Uterus (tissue), 4 donors: ENCODE data around the gene FZD7. TPM values are rescaled to one million over a fixed set of nuclear protein-coding genes. Genes with fewer than 3 reads are reported as not detected.

Experiments used
- DNase-seq, 2 donors: peaks; one replicate each; pipeline ENCODE4 v3.0.0-alpha.2; 2019 to 2020
- H3K27ac ChIP-seq, 2 donors: fragments of 200-600 bp; sonication (generic); 1 replicate in 1 of 2; 2 replicates in 1 of 2; pipeline ENCODE4 v1.5.1; 2016 to 2018
- H3K27me3 ChIP-seq, 2 donors: fragments of 200-600 bp; sonication (generic); one replicate each; pipeline ENCODE4 v1.5.1; 2018 to 2019; ENCODE audit warnings: control low read depth in 1 of 2
- H3K36me3 ChIP-seq, 2 donors: fragments of 200-600 bp; sonication (generic); one replicate each; pipeline ENCODE4 v1.5.1; 2019; ENCODE audit warnings: control low read depth in 1 of 2
- H3K4me1 ChIP-seq, 2 donors: fragments of 200-600 bp; sonication (generic); one replicate each; pipeline ENCODE4 v1.5.1; 2018 to 2019; ENCODE audit warnings: control low read depth in 1 of 2
- H3K4me3 ChIP-seq, 2 donors: fragments of 200-600 bp; sonication (generic); 1 replicate in 1 of 2; 2 replicates in 1 of 2; pipeline ENCODE4 v1.5.1; 2018 to 2019; ENCODE audit warnings: mild to moderate bottlenecking in 1 of 2
- H3K9me3 ChIP-seq, 2 donors: fragments of 200-600 bp; sonication (generic); one replicate each; pipeline ENCODE4 v1.5.1; 2019; ENCODE audit warnings: control low read depth in 1 of 2
- POLR2A ChIP-seq, 2 donors: fragments of 450-650 bp; IDR thresholded peaks; one replicate each; pipeline ENCODE4 v1.6.1; 2016; ENCODE audit warnings: antibody characterized with exemption in 2 of 2, mild to moderate bottlenecking in 1 of 2, moderate library complexity in 1 of 2
- intact Hi-C: fragments of 100-400 bp; cut with DNase I; formaldehyde crosslinking; loops from one replicate; pipeline ENCODE4 v1.15.1; 2023; ENCODE audit warnings: low total_unique reads
- total RNA-seq, 4 donors: library from RNA; depleted of rRNA in 3 of 4; stranded (reverse); fragments of >200 nt in 3 of 4; gene quantifications; one replicate each; pipeline versions ENCODE4 v1.1.0 to v1.2.4, GENCODE V29; 2014 to 2023
- TF ChIP-seq, protein P1 (sequence below), 4 experiments: fragments of 200-600 bp in 2 of 4; fragments of 450-650 bp in 2 of 4; sonication (generic) in 2 of 4; IDR thresholded peaks; one replicate each; pipeline ENCODE4 v1.5.1; 2016 to 2019; ENCODE audit warnings: antibody characterized with exemption in 4 of 4, mild to moderate bottlenecking in 2 of 4, moderate library complexity in 1 of 4
- donor health status: DM: yes; HTN: yes; CAD: no.

The FZD7 gene
- total RNA-seq, 4 donors from 2014 or later = 0.77 to 38.8 (median 20.0) TPM

DNA sequence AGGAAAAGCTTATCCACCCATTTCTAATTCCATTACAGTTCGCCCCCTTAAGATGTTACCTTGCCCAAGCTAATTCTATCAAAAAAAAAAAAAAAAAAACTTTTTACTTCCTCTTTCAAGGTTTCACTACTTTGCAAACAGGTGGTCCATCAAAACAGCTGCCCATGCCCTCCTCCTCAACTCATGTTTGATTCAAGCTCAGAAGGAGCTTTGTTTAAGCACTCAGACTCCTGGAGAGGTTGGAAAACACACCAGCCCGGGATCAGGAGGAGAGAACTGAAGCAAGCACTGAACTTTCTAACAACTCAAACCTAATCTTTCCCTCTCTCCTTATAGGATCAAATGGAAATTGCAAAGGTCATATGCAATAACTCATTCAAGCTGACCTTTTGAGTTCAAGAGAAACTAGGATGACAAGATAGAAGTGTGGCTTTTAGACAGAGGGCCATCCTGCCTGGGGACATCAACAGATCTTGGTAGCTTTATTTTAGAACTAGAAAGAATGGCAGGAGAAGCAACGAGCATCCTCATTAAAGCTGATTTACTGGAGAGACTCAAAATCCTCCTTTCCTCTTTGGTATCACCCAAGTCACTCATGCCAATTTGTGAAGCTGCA lies 28.3 kb upstream of the FZD7 start:
- Histone ChIP-seq H3K27ac (no peak overlapping the region), H3K27me3 (no peaks in the 10 kb centered on the region), H3K4me3 (no peak overlapping the region), H3K4me1 (no peaks in the 10 kb centered on the region), H3K9me3 (no peaks in the 10 kb centered on the region), H3K36me3 (no peaks in the 10 kb centered on the region)
- intact Hi-C loops = no loop called here
- TF ChIP-seq, protein P1, sequence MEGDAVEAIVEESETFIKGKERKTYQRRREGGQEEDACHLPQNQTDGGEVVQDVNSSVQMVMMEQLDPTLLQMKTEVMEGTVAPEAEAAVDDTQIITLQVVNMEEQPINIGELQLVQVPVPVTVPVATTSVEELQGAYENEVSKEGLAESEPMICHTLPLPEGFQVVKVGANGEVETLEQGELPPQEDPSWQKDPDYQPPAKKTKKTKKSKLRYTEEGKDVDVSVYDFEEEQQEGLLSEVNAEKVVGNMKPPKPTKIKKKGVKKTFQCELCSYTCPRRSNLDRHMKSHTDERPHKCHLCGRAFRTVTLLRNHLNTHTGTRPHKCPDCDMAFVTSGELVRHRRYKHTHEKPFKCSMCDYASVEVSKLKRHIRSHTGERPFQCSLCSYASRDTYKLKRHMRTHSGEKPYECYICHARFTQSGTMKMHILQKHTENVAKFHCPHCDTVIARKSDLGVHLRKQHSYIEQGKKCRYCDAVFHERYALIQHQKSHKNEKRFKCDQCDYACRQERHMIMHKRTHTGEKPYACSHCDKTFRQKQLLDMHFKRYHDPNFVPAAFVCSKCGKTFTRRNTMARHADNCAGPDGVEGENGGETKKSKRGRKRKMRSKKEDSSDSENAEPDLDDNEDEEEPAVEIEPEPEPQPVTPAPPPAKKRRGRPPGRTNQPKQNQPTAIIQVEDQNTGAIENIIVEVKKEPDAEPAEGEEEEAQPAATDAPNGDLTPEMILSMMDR (IDR thresholded peaks at IDR 0.05) = no peak
- no peak for TF ChIP-seq POLR2A (IDR thresholded peaks at IDR 0.05)
- no peak for DNase-seq

DNA sequence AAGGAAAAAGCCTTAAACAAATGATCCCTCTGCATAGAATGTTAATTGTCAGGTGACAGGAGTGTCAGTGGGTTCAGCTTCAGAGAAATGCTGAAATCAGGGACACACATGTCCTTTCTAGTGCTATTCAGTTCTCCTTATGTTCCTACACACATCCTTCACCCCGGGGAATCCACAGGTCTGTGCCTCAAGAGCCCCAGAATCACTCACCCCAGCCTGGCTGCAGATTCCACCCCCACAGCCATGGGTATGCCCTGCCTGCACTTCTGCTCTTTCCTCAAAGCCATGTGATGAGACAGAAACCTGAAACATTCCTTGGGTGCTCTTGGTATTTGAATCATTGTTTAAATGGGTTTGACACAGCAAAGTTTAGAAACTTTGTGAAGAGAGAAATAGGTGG lies 27.4 kb upstream of the FZD7 start:
- H3K27me3 ChIP-seq = no peaks in the 10 kb centered on the region
- no peak for DNase-seq
- no peaks in the 10 kb centered on the region for H3K4me1 ChIP-seq
- H3K36me3 ChIP-seq = no peaks in the 10 kb centered on the region
- H3K9me3 ChIP-seq = no peaks in the 10 kb centered on the region
- no peak overlapping the region for H3K27ac ChIP-seq
- intact Hi-C loops = no loop called here
- TF ChIP-seq, protein P1 (IDR thresholded peaks at IDR 0.05) = no peak
- no peak for TF ChIP-seq POLR2A (IDR thresholded peaks at IDR 0.05)
- H3K4me3 ChIP-seq = no peak overlapping the region

DNA sequence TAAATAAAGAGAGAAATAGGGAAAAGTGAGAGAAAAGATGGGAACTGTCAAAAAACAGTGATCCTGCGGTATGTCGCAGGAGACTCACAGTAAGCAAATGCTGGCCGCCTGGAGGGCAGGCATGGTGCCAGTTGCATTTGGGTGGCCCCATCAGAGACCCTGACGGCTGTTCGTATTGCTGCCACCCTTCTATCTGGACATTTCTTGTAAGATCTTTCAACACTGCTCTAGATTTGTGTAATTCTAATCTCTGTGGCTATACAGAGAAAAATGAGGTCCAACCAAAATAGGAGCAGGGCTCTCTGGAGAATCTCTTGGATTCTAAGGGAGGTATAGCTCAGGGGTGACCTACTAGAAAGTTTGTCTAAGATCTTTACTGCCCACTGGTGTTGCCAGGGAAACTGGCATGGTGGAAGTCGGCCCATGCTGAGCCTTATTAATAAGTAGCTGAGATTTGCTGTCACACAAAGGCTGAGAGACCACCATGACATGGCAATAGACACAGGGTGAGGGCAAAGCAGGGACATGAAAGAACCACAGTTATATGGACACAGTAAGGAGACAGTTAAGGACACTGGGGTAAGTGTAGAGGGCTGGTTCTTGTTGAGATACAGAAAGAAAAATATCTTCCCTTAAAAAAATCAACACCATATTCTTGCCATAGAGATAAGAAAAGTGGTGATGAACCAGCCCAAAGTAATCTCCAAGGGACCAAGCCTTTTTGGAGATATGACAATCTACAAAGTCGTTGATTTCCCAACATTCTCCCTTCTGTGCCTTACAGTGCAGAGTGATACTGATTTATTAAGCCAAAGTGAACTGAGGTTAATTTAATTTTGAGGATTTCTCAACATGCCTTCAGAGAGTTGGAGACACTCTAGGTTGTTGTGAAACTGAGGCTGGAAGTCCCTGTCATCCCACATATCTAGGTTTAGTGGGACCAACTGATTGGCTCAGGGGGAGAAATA lies 26.4 kb upstream of the FZD7 start:
- H3K4me3 ChIP-seq = no peak overlapping the region
- no peak overlapping the region for H3K27ac ChIP-seq
- H3K4me1 ChIP-seq = no peaks in the 10 kb centered on the region
- H3K36me3 ChIP-seq = no peaks in the 10 kb centered on the region
- no peaks in the 10 kb centered on the region for H3K27me3 ChIP-seq
- TF ChIP-seq POLR2A (IDR thresholded peaks at IDR 0.05) = no peak
- TF ChIP-seq, protein P1 (IDR thresholded peaks at IDR 0.05) = no peak
- H3K9me3 ChIP-seq = no peaks in the 10 kb centered on the region
- intact Hi-C loops = no loop called here
- no peak for DNase-seq

GRCh38 chr2:202007983-202008354 lies 25.7 kb upstream of the FZD7 start:
- TF ChIP-seq, protein P1 (IDR thresholded peaks at IDR 0.05) = no peak
- TF ChIP-seq POLR2A (IDR thresholded peaks at IDR 0.05) = no peak
- intact Hi-C loops = no loop called here

DNA sequence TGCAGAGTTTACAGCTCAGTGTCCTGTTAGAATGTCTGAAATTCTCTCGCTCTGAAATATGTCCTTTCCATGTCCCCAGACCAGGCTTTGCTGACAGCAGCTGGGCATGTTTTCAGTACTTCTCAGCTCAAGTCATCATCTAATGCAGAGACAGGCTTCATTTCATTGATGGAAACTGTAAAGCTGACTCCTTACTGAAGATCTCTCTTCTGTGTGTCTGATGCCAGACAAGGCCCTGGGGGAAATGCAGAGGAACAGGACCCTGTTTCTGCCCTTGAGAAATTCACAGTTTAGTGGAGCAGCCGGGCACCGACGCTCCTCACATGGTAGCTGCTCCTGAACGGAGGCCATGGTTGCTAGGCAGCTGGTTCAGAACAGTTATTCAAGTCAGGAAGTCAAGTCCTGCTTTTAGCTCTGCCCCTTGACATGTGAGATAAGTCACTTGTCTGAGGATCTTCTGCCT lies 24.6 kb upstream of the FZD7 start:
- no peaks in the 10 kb centered on the region for H3K27me3 ChIP-seq
- H3K4me3 ChIP-seq = no peak overlapping the region
- intact Hi-C loops = no loop called here
- H3K4me1 ChIP-seq = no peaks in the 10 kb centered on the region
- DNase-seq = no peak
- no peak for TF ChIP-seq POLR2A (IDR thresholded peaks at IDR 0.05)
- TF ChIP-seq, protein P1 (IDR thresholded peaks at IDR 0.05) = no peak
- H3K27ac ChIP-seq = no peak overlapping the region
- H3K9me3 ChIP-seq = no peaks in the 10 kb centered on the region
- no peaks in the 10 kb centered on the region for H3K36me3 ChIP-seq

More at GRCh38 chr2:202007983-202008354, 25.7 kb upstream of the FZD7 start:
- Histone ChIP-seq H3K4me1 (no peaks in the 10 kb centered on the region), H3K27me3 (no peaks in the 10 kb centered on the region), H3K36me3 (no peaks in the 10 kb centered on the region), H3K9me3 (no peaks in the 10 kb centered on the region), H3K4me3 (no peak overlapping the region), H3K27ac (no peak overlapping the region)
- no peak for DNase-seq
